ENCODE measurements around the gene SH3YL1. TPM values are rescaled to one million over a fixed set of nuclear protein-coding genes. Genes with fewer than 3 reads are reported as not detected.

Gene SH3YL1, protein sequence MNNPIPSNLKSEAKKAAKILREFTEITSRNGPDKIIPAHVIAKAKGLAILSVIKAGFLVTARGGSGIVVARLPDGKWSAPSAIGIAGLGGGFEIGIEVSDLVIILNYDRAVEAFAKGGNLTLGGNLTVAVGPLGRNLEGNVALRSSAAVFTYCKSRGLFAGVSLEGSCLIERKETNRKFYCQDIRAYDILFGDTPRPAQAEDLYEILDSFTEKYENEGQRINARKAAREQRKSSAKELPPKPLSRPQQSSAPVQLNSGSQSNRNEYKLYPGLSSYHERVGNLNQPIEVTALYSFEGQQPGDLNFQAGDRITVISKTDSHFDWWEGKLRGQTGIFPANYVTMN
- total RNA-seq (2014; rRNA removed) (28.6 and 29.1 TPM in 2 replicates), Bru-seq, nascent RNA (percentile 73 among the genes with signal in this experiment), BruChase-seq, experiment 1, labeled RNA remaining after a 6-hour chase (percentile 75 among the genes with signal in this experiment), BruChase-seq, experiment 2, labeled RNA remaining after a 2-hour chase (percentile 84 among the genes with signal in this experiment)
- long read RNA-seq, transcript SH3YL1-201 (10 exons, 1,763 nt), result major isoform, 12 of 56 reads
- long read RNA-seq, transcript SH3YL1-205 (9 exons, 1,695 nt), result minor isoform, 8 of 56 reads
- long read RNA-seq, partial matches to known transcripts, result 9 of 56 reads
- long read RNA-seq, other reads (novel, unspliced or antisense), result 24 of 56 reads

DNA sequence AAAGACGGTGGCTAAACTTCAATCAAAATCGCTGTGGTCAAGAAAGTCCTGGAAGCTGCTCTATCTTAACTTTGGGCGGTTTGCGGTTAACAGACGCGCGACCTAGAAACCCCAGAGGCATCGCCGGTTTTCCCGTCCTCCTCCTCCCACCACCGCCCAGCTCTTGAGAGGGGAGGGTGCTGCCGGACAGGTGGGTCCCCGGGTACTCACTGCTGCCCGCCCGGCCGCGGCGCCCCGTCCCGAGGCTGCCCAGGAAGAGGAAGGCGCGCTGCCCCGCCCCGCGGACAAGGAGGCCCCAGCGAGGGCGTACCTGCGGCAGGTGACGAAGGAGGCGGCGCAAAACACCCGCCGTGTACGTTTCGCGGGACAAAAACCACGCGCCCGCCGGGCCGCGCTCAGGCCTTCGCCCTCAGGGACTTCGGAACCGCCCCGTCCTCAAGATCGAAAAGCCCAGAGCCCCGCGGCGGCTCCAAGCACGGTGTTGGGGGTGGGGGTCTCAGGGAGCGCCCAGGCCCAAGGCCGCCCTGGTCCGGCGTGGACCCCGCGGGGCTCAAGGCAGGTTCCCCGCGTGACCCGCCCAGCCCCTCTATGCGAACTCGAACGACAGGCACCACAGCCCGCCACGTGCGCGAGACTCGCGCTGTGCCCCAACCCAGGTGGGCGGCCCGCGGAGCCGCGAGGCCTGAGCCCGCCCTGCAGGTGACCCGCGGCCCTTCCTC, at the start of gene SH3YL1:
Gene SH3YL1 (minus strand): TSS at position 259 of the 719 bp plus-strand sequence. CDS start 48 bp downstream, at position 211.
- intact Hi-C loops (cut with micrococcal nuclease), result loop anchor here (10.0 kb wide), 1 partner anchor 411 kb away; the partner anchor contains the start of gene TMEM18
- ChIA-PET CTCF (no interaction called here), POLR2A (ENCODE audit: unreplicated experiment) (no interaction called here)
- H3K79me2 ChIP-seq (ENCODE audit: low read length), result peaks cover 77% of the 10 kb centered on the region
- no peaks in the 10 kb centered on the region for H3F3A ChIP-seq (ENCODE audit: low read length, unreplicated experiment)
- no peaks in the 10 kb centered on the region for H3K27me3 ChIP-seq (ENCODE audit: low read length)
- H3K9ac ChIP-seq (ENCODE audit: low read length), result peak within 1 kb of the TSS; percentile 94
- no TSS peak for BruUV-seq (replicated peaks)
- peak within 1 kb of the TSS; percentile 75 for H2AFZ ChIP-seq (ENCODE audit: low read length)
- DNase-seq (peak; percentile 75), ATAC-seq (peak; percentile 53)
- peak within 1 kb of the TSS; percentile 89 for H3K4me3 ChIP-seq (ENCODE audit: low read length)
- peaks cover 31% of the 10 kb centered on the region for H3K4me1 ChIP-seq (ENCODE audit: insufficient read depth, low read length)
- peak within 1 kb of the TSS; percentile 89 for H3K4me2 ChIP-seq (ENCODE audit: low read length)
- peak within 1 kb of the TSS; percentile 68 for H3K27ac ChIP-seq (ENCODE audit: low read length)
- no peaks in the 10 kb centered on the region for H3K9me2 ChIP-seq (replicated peaks; ENCODE audit: low read length)
- TF ChIP-seq, protein P1, sequence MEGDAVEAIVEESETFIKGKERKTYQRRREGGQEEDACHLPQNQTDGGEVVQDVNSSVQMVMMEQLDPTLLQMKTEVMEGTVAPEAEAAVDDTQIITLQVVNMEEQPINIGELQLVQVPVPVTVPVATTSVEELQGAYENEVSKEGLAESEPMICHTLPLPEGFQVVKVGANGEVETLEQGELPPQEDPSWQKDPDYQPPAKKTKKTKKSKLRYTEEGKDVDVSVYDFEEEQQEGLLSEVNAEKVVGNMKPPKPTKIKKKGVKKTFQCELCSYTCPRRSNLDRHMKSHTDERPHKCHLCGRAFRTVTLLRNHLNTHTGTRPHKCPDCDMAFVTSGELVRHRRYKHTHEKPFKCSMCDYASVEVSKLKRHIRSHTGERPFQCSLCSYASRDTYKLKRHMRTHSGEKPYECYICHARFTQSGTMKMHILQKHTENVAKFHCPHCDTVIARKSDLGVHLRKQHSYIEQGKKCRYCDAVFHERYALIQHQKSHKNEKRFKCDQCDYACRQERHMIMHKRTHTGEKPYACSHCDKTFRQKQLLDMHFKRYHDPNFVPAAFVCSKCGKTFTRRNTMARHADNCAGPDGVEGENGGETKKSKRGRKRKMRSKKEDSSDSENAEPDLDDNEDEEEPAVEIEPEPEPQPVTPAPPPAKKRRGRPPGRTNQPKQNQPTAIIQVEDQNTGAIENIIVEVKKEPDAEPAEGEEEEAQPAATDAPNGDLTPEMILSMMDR (conservative IDR thresholded peaks at IDR 0.05; ENCODE audit: low read depth, low read length), result no peak
- TF ChIP-seq EZH2 (IDR thresholded peaks at IDR 0.05; ENCODE audit: low read length, unreplicated experiment) (no peak), EZH2phosphoT487 (IDR thresholded peaks at IDR 0.05; ENCODE audit: borderline replicate concordance, low read length) (no peak)
- H3K36me3 ChIP-seq (ENCODE audit: low read depth, low read length), result no peaks in the 10 kb centered on the region
- peaks cover 31% of the 10 kb centered on the region for H4K20me1 ChIP-seq (ENCODE audit: low read length)
- H3K9me3 ChIP-seq (ENCODE audit: low read length), result no peaks in the 10 kb centered on the region

DNA sequence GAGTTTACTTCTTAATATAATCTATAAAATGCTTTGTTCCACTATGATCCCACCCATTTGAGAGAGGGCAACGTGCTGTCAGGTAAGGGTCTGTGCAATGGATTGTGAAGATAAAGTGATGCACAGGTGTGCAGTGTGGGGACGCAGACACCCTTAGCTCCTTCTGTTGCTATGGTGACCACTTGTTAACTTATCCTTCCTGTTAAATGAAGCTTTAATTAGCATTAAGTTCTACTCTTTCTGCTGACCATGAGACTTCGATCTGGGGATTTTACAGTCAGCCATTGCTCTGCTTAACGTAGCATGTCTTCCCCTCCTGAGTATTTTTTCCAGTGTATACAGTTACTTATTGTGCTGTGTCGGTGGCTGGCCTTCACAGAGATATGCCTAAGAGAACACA, 47.2 kb upstream of the SH3YL1 start:
- POLR2A ChIA-PET (ENCODE audit: unreplicated experiment), result no interaction called here
- H3F3A ChIP-seq (ENCODE audit: low read length, unreplicated experiment), result no peaks in the 10 kb centered on the region
- CTCF ChIA-PET, result no interaction called here
- DNase-seq (no peak), ATAC-seq (no peak)
- intact Hi-C loops (cut with micrococcal nuclease), result no loop called here
- no peaks in the 10 kb centered on the region for H3K9me2 ChIP-seq (replicated peaks; ENCODE audit: low read length)
- H3K4me1 ChIP-seq (ENCODE audit: insufficient read depth, low read length), result no peaks in the 10 kb centered on the region
- no peaks in the 10 kb centered on the region for H3K36me3 ChIP-seq (ENCODE audit: low read depth, low read length)
- BruUV-seq (replicated peaks), result no TSS peak
- TF ChIP-seq, protein P1 (conservative IDR thresholded peaks at IDR 0.05; ENCODE audit: low read depth, low read length), result no peak
- TF ChIP-seq EZH2phosphoT487 (IDR thresholded peaks at IDR 0.05; ENCODE audit: borderline replicate concordance, low read length) (no peak), EZH2 (IDR thresholded peaks at IDR 0.05; ENCODE audit: low read length, unreplicated experiment) (no peak)
- no peak overlapping the region for H3K4me3 ChIP-seq (ENCODE audit: low read length)
- no peaks in the 10 kb centered on the region for H3K79me2 ChIP-seq (ENCODE audit: low read length)
- no peak overlapping the region for H3K4me2 ChIP-seq (ENCODE audit: low read length)
- H2AFZ ChIP-seq (ENCODE audit: low read length), result no peak overlapping the region
- no peaks in the 10 kb centered on the region for H4K20me1 ChIP-seq (ENCODE audit: low read length)
- H3K9ac ChIP-seq (ENCODE audit: low read length), result no peak overlapping the region
- no peak overlapping the region for H3K27ac ChIP-seq (ENCODE audit: low read length)
- H3K9me3 ChIP-seq (ENCODE audit: low read length), result no peaks in the 10 kb centered on the region
- peaks cover 18% of the 10 kb centered on the region for H3K27me3 ChIP-seq (ENCODE audit: low read length)
